Natural killer cell (primary cell): Measurements from ENCODE around the gene CCDC69. TPM values are rescaled to one million over a fixed set of nuclear protein-coding genes. Genes with fewer than 3 reads are reported as not detected.
A peak's percentile ranks its signal among the peaks of the same experiment; 100 is the strongest.

ENCODE experiments used
- ATAC-seq, 3 donors: fragments of 150-1000 bp in 2 of 3; fragments of 200-7000 bp in 1 of 3; cut with Tn5 transposase; 1 replicate in 1 of 3; 2 replicates in 2 of 3; pipeline ENCODE4 v1.10.0; 2021; ENCODE audit warnings: mild to moderate bottlenecking in 2 of 3, moderate library complexity in 2 of 3
- DNase-seq, 2 donors: peaks; one replicate each; pipeline versions ENCODE4 v3.0.0 to v3.0.0-alpha.2; 2013 to 2021; ENCODE audit warnings: mixed read lengths in 1 of 2
- H3K27ac ChIP-seq: one replicate; pipeline ENCODE4 v1.5.1; 2013; ENCODE audit warnings: mild to moderate bottlenecking, low read length
- H3K27me3 ChIP-seq: one replicate; pipeline ENCODE4 v1.6.1; 2013; ENCODE audit warnings: low read length; ENCODE audit not compliant: control insufficient read depth, insufficient read depth
- H3K36me3 ChIP-seq: one replicate; pipeline ENCODE4 v1.6.1; 2013; ENCODE audit warnings: low read length; ENCODE audit not compliant: control insufficient read depth, insufficient read depth
- H3K4me1 ChIP-seq: one replicate; pipeline ENCODE4 v1.6.1; 2013; ENCODE audit warnings: low read length; ENCODE audit not compliant: control insufficient read depth, insufficient read depth
- H3K4me3 ChIP-seq: one replicate; pipeline ENCODE4 v1.5.1; 2013; ENCODE audit warnings: low read length
- H3K9me3 ChIP-seq: one replicate; pipeline ENCODE4 v1.6.1; 2013; ENCODE audit warnings: low read length; ENCODE audit not compliant: control insufficient read depth, insufficient read depth
- H3K27ac Mint-ChIP-seq, 2 donors: one replicate each; pipeline ENCODE4 v1.8.0; 2022; ENCODE audit warnings: mild to moderate bottlenecking in 2 of 2, mixed read lengths in 2 of 2, moderate library complexity in 1 of 2
- H3K27me3 Mint-ChIP-seq, 2 donors: one replicate each; pipeline ENCODE4 v1.8.0; 2022; ENCODE audit warnings: low read depth in 2 of 2, mixed read lengths in 2 of 2
- H3K36me3 Mint-ChIP-seq: one replicate; pipeline ENCODE4 v1.8.0; 2022; ENCODE audit warnings: mixed read lengths
- H3K4me1 Mint-ChIP-seq, 2 donors: one replicate each; pipeline ENCODE4 v1.8.0; 2022; ENCODE audit warnings: mixed read lengths in 2 of 2
- H3K4me3 Mint-ChIP-seq: one replicate; pipeline ENCODE4 v1.8.0; 2022; ENCODE audit warnings: mild to moderate bottlenecking, moderate library complexity, mixed read lengths
- H3K9me3 Mint-ChIP-seq, 2 donors: one replicate each; pipeline ENCODE4 v1.8.0; 2022; ENCODE audit warnings: mixed read lengths in 2 of 2
- CTCF ChIP-seq: fragments of 200-600 bp; IDR thresholded peaks from one replicate; pipeline ENCODE4 v1.8.0; 2022; ENCODE audit warnings: antibody characterized with exemption
- WGBS: methylation state at CpG from one replicate; pipeline ENCODE4 v1.1.7; 2013; ENCODE audit warnings: missing lambda C conversion rate; ENCODE audit not compliant: insufficient coverage; 5-methylcytosine and 5-hydroxymethylcytosine counted together
- intact Hi-C: fragments of 100-400 bp; cut with micrococcal nuclease; formaldehyde crosslinking; loops from one replicate; pipeline ENCODE4 v1.14.2; 2022
- total RNA-seq, 4 donors: library from RNA; stranded (reverse); fragments of 120-200 nt in 1 of 4; gene quantifications; one replicate each; pipeline versions ENCODE4 v1.2.3 to v1.2.4, GENCODE V29; 2013 to 2022

The CCDC69 gene
- total RNA-seq, 3 donors from 2014 or later (not counting 1 experiment from before 2014, with no cell fraction given): 181 to 227 (median 204) TPM

- Histone ChIP-seq H3K27ac (peak overlapping the region; percentile 59), H3K9me3 (no peaks in the 10 kb centered on the region), H3K27me3 (no peaks in the 10 kb centered on the region), H3K4me3 (no peak overlapping the region), H3K36me3 (no peaks in the 10 kb centered on the region), H3K4me1 (peaks cover 21% of the 10 kb centered on the region)
- no peaks in the 10 kb centered on the region for H3K36me3 Mint-ChIP-seq
- no peaks in the 10 kb centered on the region for H3K27me3 Mint-ChIP-seq
- H3K4me1 Mint-ChIP-seq: peaks cover 17% of the 10 kb centered on the region in 2 donors
- 38% methylated on average over 17 of the region's 17 CpGs for WGBS
- peak overlapping the region; percentile 46 for H3K4me3 Mint-ChIP-seq
- peak overlapping the region; percentile 41 to 72 for H3K27ac Mint-ChIP-seq
- ATAC-seq (peak; percentile 71 to 89 (median 77)), DNase-seq (peak; percentile 21 to 43)
- no peaks in the 10 kb centered on the region for H3K9me3 Mint-ChIP-seq
- no peak for TF ChIP-seq CTCF
- intact Hi-C loops: loop anchor here (5.0 kb wide), 2 partner anchors 77 to 97 kb away; partner anchors contain the start of gene ANXA6
Observed at GRCh38 chr5:151234476-151235238, 10.8 kb upstream of the CCDC69 start.

- no peak for TF ChIP-seq CTCF
- ATAC-seq (no peak), DNase-seq (no peak)
- Mint-ChIP-seq H3K36me3 (no peaks in the 10 kb centered on the region), H3K4me1 (peaks cover 12% of the 10 kb centered on the region in 2 donors), H3K27me3 (no peaks in the 10 kb centered on the region), H3K9me3 (no peaks in the 10 kb centered on the region), H3K4me3 (no peak overlapping the region), H3K27ac (no peak overlapping the region)
- 64% methylated on average over 8 of the region's 8 CpGs for WGBS
- H3K4me3 ChIP-seq: no peak overlapping the region
- H3K27ac ChIP-seq: no peak overlapping the region
- no peaks in the 10 kb centered on the region for H3K27me3 ChIP-seq
- intact Hi-C loops: loop anchor here (5.0 kb wide), 1 partner anchor 96 kb away; no protein-coding TSS in a partner anchor
- peaks cover 21% of the 10 kb centered on the region for H3K4me1 ChIP-seq
- H3K9me3 ChIP-seq: no peaks in the 10 kb centered on the region
- H3K36me3 ChIP-seq: no peaks in the 10 kb centered on the region
Observed at GRCh38 chr5:151233616-151234085, 9.8 kb upstream of the CCDC69 start.

GRCh38 chr5:151231359-151231758 lies 7.5 kb upstream of the CCDC69 start:
- intact Hi-C loops: loop anchor here (5.0 kb wide), 1 partner anchor 94 kb away; no protein-coding TSS in a partner anchor
- no peak overlapping the region for H3K27ac Mint-ChIP-seq
- no peak overlapping the region for H3K4me3 ChIP-seq
- H3K27ac ChIP-seq: no peak overlapping the region
- no peaks in the 10 kb centered on the region for H3K9me3 ChIP-seq
- no peaks in the 10 kb centered on the region for H3K27me3 ChIP-seq
- H3K4me3 Mint-ChIP-seq: no peak overlapping the region
- no peak for TF ChIP-seq CTCF
- peaks cover 12% of the 10 kb centered on the region in 2 donors for H3K4me1 Mint-ChIP-seq
- no peaks in the 10 kb centered on the region for H3K9me3 Mint-ChIP-seq
- H3K27me3 Mint-ChIP-seq: no peaks in the 10 kb centered on the region
- DNase-seq (no peak), ATAC-seq (no peak)
- no peaks in the 10 kb centered on the region for H3K36me3 Mint-ChIP-seq
- no peaks in the 10 kb centered on the region for H3K36me3 ChIP-seq
- peaks cover 21% of the 10 kb centered on the region for H3K4me1 ChIP-seq
